Measurements from ENCODE around the gene CCDC116.
"Not testable (repeated sequence)": the region's sequence is repeated elsewhere in the genome, so short reads cannot be mapped to it uniquely, and the experiment has no call there.

The CCDC116 gene

DNA sequence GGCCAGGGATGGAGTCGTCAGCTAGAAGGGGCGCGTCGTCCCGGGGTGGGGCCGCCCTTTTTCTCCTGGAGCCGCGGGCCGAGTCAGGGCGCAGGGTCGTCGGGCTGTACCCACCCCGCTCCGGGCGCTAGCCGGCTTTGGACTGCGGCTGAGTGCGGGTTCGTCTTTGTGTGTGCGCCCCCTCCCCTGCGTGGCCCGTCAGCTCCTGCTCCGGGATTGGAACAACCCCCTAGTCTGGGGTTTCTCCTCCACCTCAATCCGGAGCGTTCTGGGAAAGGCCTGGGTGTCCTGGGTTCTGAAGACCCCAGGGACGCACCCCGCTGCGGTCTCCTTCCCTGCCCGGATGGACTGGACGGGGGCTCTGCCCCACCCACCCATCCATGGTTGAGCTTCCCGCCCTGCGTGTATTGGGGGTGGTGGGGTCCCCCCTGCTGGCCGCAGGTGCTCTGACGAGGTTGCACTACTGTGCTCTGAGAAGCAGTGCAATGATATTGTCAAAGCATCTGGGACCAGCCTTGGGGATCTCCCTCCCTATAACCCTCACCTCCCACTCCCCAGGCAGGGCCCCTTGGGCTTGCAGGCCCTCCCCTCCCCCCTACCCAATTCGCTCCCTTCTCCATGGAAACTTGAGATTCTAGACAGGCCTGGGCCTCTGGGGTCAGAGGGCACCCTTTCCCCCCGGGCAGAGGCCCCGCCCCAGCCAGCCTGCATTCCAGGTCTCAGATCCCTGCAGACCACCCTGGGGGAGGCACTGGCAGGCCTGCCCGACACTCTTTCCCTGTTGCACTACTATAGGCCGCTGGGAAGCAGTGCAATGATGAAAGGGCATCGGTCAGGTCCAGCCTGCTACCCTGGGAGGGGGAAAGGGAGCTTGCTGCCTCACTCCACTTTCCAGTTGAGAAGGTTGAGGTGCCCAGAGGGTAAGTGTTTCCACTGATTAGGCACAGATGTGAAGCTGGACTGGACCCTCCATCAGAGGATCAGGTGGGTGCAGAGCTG lies 20.3 kb downstream of the CCDC116 start:
- no peak for DNase-seq

DNA sequence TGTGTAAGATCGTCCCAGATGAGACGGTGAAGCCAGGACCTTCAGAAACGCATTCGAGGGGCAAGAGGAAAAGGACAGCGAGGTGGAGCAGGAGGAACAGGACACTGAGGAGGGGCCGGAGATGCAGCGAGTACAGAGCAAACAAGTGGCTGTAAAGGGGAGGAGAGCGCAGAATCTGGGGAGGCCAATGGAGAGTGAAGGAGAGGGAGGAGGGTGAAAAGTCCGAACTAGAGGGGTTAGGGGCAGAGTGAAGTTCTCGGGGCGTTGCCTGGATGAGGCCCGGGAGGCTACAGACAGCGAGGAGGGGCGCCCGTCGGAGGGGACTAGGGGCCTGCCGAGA lies 24.4 kb downstream of the CCDC116 start:
- no peak for DNase-seq

DNA sequence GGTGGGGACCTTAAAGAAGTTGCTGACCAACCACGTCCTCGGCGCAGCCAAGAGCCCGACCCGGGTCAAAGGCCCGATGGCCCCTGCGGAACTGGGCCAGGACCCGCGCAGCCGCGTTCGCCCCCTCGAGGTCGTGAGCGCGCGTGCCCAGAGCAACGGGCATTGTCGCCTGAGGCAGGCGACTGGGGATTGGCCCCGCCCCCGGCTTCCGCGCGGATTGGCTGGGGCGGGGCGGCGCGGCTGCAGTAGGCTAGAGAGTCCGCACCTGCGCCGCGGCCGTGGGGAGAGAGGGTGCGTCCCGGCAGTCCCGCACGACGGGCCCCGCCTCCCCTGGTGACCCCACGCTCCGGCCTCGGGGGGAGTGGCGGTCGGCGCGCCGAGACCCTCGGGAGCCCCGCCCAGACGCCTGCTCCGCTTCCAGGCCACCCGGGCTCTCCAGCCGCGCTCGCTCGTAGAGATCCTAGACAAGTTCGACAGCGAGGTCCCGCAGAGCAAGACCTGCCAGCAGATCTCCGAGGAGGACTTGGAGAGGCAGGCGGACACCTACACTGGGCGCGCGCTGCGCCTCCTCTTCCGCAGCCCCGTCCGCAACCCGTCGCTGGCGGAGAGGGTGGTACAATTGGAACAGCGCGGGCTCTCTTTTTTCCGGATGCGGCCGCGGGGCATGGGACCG lies 24.9 kb downstream of the CCDC116 start:
- DNase-seq = peak; percentile 90

DNA sequence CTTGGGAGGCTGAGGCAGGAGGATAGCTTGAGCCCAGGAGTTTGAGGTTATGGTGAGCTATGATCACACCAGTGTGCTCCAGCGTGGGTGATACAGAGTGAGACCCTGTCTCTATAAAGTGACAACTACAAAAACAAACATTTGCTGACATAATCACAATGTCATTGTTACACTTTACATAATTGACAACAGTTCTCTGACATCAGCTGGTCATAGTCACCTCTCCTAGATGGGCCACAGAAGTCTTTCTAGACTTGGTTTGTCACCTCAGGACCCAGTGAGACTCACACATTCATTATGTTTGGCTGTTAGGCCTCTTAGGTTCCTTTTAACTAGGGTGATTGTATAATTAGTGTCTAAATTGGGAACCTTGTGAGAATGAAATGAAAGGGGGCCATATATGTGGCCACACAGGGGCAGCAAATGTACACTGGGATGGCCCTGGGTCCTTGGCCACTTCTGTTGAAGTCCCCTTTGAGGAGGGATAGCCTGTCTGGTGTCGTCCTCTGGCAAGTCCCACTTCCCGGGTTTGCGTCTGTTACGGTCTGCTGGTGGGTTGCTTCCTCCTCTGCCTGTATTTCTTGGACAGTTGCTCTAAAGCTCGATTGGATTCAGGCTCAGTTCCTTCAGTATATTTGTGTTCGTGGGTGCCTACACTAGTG lies 27.4 kb downstream of the CCDC116 start:
- no peak for DNase-seq

GRCh38 chr22:21660904-21661303 lies 28.3 kb downstream of the CCDC116 start:
- DNase-seq = no peak

- DNase-seq = no peak
Observed at GRCh38 chr22:21661991-21662390, 29.4 kb downstream of the CCDC116 start.

DNA sequence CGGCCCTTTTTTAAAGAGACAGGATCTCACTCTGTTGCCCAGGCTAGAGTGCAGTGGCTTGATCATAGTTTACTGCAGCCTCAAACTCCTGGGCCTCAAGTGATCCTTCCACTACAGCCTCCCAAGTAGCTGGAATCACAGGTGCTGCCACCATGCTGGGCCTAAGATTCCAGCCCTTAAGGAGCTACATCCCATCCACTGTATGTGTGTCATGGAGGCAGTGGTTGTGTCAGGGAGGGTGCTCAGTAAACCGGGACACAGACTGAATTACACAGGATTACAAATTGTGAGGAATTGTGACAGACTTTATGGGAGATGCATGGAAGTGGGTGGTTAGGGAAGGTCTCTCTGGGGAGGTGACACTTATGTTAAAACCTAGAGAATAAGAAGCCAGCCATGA lies 31.2 kb downstream of the CCDC116 start:
- DNase-seq = no peak

DNA sequence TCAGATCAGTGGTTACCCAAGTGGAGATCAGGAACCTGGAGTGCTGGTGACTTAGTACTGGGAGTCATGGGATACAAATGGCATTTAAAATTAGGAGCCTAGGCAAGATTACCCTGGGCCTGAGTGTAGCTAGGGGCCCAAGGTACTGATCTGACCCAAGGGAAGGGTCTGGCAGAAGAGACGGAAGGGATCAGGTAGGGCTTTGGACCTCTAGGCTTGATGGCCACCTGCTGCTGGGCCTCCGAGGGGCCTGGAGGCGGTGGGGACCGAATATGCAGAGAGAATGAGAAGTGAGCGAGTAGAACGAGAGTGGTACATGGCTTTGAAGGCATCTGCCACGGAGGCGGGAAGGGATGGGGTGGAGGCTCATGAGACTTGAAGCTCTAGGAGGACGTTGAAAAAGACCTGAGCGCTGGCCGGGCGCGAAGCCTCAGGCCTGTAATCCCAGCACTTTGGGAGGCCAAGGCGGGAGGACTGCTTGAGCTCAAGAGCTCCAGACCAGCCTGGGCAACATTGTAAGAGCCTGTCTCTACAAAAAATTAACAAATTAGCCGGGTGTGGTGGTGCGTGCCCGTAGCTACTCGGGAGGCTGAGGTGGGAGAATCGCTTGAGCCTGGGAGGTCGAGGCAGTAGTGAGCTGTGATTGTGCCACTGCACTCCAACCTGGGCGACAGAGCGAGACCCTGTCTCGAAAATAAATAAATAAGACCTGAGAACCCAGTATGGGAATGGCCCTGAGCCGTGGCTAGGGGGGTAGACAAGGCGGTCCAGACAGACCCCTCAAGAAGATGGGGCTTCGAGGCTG lies 32.7 kb downstream of the CCDC116 start:
- DNase-seq = no peak

- no peak for DNase-seq
Observed at GRCh38 chr22:21666786-21667185, 34.2 kb downstream of the CCDC116 start.

GRCh38 chr22:21669026-21669425 lies 36.5 kb downstream of the CCDC116 start:
- no peak for DNase-seq

DNA sequence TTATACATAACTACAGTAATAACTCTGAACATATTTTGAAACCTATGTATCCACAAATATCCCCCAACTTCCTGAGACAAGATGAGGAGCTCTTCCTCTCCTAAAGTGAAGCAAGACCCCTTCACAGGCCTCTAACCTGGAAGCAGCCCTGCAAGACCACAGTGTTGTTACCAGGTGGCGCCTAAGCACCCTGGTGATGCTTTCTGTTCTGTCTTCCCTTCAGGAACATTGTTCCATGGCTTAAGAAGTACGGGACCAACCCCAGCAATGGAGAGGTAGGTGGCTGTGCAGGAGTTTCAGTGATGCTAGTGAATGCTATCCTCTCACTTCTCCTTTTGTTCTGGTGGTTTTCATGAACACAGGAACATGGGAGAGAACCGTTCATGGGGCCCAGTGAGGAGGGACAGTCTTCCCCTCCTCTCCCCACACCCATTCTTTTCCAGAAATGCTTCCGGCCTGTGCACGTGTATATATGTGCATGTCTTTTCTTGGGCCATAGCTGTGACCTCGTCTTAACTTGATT lies 39.6 kb downstream of the CCDC116 start:
- no peak for DNase-seq

GRCh38 chr22:21673534-21674321 lies 41.2 kb downstream of the CCDC116 start:
- DNase-seq = no peak

DNA sequence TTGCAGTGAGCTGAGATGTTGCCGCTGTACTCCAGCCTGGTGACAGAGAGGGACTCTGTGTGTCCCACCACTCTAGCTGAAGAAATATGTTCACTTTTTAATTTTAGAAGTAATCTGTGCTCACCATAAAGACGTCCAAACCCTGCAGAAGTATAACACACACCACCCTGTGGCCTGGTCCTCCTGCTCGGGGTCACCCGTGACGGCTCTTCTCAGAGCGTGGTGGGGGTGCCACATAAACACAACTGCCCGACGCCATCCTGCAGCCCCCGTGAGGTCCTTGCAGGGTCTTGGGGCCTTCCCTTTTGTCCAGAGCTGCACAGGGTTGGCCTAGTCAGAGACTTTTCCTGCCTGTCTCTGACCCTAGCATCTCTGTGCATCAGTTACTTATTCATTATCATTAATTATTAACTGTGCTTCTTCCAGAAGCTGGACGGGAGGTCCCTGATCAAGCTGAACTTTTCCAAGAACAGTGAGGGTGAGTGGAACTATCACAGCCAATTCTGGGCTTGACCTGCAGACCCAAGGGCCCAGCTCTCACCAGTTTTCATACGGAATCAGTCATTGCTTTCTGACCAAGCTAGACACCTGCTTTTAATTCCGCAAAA lies 42.2 kb downstream of the CCDC116 start:
- no peak for DNase-seq

DNA sequence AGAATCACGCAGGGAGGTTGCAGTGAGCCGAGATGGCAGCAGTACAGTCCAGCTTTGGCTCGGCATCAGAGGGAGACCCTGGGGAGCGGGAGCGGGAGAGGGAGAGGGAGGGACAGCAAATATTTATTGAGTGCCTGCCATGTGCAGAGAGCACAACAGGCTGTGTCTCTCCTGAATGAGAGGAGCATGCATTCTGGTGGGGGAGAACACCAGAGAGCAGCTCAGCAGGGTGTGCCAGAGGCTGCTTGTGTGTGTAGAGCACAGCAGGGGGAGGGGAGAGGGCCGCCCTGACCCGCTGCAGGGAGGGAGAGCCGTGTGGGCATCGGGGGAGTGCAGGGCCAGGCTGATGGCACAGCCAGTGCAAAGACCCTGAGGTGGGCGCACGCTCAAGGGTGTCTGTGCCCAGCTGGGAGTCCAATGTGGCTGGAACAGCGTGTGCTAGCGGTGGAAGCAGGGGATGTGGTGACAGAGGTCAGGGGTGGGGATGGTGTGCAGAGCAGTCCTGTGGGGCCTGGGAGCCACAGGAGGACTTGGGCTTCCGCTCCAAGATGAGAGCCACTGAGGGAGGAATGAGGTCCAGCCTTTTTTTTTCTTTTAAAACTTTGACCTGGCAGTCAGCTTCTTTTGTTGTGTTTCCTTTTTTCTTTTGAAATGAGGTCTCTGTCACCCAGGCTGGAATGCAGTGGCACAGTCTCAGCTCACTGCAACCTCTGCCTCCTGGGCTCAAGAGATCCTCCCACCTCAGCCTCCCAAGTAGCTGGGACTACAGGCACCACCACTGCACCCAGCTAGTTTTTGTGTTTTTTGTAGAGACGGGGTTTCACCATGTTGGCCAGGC lies 45.3 kb downstream of the CCDC116 start:
- DNase-seq = no peak

GRCh38 chr22:21678842-21679241 lies 46.3 kb downstream of the CCDC116 start:
- DNase-seq = not testable (repeated sequence)

- no peak for DNase-seq
Observed at GRCh38 chr22:21679383-21679782, 46.8 kb downstream of the CCDC116 start.

DNA sequence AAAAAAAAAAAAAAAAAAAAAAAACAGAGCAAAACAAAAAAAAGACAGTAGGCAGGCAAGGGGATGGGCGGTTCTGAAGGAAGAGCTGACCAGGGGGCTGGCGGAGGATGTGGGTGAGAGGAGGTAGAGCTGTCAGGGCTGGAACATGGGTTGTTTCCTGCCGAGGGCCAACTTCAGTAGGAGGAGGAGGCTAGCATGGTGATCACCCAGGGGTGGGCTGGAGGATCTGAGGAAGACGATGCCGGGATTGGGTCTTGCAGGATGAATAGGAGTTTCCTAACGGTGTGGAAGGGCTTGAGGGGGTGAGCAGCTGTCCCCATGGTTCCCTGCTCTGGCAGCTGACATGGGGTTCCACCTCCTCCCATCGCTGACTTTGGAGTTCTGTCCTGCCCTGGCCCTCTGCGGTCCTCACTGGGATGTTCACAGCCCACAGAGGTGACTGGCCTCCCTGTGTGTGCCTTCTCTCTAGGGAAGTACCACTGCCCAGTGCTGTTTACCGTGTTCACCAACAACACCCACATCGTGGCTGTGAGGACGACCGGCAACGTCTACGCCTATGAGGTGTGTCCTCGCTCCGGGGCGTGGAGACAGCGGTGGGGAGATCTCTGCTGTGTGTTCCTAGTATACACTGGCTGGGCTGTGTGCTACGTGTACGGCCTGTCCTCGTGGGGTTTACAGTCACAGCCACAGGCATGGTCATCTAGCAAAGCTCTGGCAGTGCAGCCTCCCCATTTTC lies 48.4 kb downstream of the CCDC116 start:
- DNase-seq = no peak

DNA sequence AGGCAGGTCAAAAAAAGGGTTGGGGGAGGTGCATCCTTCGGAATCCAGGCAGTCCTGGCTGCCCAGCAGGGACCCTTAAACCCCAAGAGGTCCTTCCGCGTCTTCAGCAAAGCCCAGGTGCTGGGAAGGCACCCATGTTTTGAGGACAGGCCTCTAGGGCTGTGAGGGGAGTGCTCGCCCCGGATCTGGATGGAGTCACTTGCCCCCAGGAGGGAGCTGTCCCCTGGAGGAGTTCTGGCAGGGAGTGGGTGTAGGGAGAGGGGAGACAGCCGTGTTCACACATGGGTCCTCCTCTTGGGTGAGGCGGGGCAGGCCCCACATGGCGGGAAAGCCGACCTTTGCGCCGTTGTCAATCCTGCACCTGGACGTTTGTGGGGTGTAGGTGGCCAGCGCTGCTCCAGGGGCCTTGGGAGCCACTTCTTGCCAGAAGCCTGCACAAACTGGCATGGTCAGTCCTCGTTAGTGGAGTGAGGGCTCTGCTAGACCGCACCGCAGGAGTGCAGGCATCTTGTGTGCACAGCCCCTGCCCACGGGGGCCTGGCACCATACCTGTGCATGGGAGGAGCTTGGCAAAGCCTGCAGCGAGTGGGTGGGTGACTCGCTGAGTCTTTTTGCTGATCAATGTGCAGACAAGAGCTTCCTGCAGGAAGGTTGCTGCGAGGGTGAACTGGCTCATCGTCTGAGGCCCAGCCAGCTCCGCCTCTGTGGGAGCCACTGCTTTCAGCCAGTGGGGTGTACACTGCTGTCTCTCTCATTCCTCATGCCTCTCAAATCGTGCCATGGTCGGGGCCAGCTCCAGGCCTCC lies 49.2 kb downstream of the CCDC116 start:
- DNase-seq = no peak
